ENCODE data around the gene TPD52L1. TPM values are rescaled to one million over a fixed set of nuclear protein-coding genes. Genes with fewer than 3 reads are reported as not detected.

Gene TPD52L1
- total and polyA plus RNA-seq, 2 of the 13 experiments (the other 11 are each of a cell fraction or from before 2014, with no cell fraction given), result 0.49 to 0.53 TPM

DNA sequence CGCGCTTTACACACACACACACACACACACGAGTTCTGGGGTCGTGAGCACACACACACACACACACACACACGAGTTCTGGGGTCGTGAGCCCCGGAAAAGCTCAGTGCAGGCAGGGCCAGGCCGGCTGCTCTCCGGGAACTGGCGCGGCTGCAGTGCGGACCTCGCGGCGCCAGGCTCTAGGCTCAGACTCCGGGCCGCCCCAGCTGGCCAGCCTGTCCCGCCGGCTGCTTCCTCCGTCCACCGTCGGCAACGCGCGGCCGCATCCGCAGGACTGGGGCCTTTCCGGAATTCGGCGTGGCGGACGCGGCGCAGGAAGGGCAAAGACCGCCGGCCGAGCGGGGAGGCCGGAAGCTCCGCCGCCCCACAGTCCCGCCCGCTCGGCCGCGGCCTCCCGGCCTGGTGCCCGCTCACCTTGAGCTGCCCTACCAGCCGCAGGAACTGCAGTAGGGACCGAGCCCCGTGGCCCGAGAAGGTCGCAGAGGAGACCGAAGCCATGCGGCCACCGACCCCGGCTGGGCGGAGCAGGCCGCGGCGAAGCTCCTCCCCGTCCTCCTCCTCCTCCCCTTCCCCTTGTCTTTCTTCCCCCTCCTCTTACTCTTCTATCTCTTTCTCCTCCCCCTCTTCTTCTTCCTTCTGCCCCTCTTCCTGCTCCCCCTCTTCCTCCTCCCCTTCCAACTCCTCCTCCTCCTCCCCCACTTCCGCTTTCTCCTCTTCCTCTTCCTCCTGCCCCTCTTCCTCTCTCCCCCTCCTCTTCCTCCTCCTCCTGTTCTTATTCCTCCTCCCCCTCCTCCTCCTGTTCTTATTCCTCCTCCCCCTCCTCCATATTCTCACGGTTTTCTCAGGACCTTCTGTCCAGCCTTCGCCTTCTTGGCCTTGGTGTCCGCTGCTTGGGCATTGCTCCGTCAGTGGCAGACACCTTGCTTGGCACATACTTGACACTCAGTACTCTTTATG lies 148.1 kb downstream of the TPD52L1 start, which contains the start of gene HDDC2 (continued):
- TF ChIP-seq, protein P1, sequence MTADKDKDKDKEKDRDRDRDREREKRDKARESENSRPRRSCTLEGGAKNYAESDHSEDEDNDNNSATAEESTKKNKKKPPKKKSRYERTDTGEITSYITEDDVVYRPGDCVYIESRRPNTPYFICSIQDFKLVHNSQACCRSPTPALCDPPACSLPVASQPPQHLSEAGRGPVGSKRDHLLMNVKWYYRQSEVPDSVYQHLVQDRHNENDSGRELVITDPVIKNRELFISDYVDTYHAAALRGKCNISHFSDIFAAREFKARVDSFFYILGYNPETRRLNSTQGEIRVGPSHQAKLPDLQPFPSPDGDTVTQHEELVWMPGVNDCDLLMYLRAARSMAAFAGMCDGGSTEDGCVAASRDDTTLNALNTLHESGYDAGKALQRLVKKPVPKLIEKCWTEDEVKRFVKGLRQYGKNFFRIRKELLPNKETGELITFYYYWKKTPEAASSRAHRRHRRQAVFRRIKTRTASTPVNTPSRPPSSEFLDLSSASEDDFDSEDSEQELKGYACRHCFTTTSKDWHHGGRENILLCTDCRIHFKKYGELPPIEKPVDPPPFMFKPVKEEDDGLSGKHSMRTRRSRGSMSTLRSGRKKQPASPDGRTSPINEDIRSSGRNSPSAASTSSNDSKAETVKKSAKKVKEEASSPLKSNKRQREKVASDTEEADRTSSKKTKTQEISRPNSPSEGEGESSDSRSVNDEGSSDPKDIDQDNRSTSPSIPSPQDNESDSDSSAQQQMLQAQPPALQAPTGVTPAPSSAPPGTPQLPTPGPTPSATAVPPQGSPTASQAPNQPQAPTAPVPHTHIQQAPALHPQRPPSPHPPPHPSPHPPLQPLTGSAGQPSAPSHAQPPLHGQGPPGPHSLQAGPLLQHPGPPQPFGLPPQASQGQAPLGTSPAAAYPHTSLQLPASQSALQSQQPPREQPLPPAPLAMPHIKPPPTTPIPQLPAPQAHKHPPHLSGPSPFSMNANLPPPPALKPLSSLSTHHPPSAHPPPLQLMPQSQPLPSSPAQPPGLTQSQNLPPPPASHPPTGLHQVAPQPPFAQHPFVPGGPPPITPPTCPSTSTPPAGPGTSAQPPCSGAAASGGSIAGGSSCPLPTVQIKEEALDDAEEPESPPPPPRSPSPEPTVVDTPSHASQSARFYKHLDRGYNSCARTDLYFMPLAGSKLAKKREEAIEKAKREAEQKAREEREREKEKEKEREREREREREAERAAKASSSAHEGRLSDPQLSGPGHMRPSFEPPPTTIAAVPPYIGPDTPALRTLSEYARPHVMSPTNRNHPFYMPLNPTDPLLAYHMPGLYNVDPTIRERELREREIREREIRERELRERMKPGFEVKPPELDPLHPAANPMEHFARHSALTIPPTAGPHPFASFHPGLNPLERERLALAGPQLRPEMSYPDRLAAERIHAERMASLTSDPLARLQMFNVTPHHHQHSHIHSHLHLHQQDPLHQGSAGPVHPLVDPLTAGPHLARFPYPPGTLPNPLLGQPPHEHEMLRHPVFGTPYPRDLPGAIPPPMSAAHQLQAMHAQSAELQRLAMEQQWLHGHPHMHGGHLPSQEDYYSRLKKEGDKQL (CRISPR knock-in tag; IDR thresholded peaks at IDR 0.05; ENCODE audit: low read depth), result 0 out of 2 replicates have a peak, but pooled peaks have one; percentile 31
- TF ChIP-seq ZNF788 (CRISPR knock-in tag; IDR thresholded peaks at IDR 0.05; ENCODE audit: borderline replicate concordance), result peak; percentile 99
- TF ChIP-seq MEF2D (CRISPR knock-in tag; IDR thresholded peaks at IDR 0.05), result 0 out of 2 replicates have a peak, but pooled peaks have one; percentile 26
- no peak for TF ChIP-seq MIER2 (CRISPR knock-in tag; IDR thresholded peaks at IDR 0.05)
- TF ChIP-seq, protein P2, sequence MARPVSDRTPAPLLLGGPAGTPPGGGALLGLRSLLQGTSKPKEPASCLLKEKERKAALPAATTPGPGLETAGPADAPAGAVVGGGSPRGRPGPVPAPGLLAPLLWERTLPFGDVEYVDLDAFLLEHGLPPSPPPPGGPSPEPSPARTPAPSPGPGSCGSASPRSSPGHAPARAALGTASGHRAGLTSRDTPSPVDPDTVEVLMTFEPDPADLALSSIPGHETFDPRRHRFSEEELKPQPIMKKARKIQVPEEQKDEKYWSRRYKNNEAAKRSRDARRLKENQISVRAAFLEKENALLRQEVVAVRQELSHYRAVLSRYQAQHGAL (CRISPR knock-in tag; IDR thresholded peaks at IDR 0.05; ENCODE audit: not compliant biosample characterization), result peak; percentile 93
- TF ChIP-seq, protein P3, sequence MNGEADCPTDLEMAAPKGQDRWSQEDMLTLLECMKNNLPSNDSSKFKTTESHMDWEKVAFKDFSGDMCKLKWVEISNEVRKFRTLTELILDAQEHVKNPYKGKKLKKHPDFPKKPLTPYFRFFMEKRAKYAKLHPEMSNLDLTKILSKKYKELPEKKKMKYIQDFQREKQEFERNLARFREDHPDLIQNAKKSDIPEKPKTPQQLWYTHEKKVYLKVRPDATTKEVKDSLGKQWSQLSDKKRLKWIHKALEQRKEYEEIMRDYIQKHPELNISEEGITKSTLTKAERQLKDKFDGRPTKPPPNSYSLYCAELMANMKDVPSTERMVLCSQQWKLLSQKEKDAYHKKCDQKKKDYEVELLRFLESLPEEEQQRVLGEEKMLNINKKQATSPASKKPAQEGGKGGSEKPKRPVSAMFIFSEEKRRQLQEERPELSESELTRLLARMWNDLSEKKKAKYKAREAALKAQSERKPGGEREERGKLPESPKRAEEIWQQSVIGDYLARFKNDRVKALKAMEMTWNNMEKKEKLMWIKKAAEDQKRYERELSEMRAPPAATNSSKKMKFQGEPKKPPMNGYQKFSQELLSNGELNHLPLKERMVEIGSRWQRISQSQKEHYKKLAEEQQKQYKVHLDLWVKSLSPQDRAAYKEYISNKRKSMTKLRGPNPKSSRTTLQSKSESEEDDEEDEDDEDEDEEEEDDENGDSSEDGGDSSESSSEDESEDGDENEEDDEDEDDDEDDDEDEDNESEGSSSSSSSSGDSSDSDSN (CRISPR knock-in tag; IDR thresholded peaks at IDR 0.05), result peak; percentile 100
- TF ChIP-seq GFI1 (CRISPR knock-in tag; IDR thresholded peaks at IDR 0.05; ENCODE audit: borderline replicate concordance), result peak; percentile 59; the same call in 1 of the 2 replicates
- 0 out of 2 replicates have a peak, but pooled peaks have one; percentile 71 for TF ChIP-seq ZNF30 (CRISPR knock-in tag; IDR thresholded peaks at IDR 0.05)
- no peak for TF ChIP-seq ZNF619 (CRISPR knock-in tag; IDR thresholded peaks at IDR 0.05)
- no peak; the same call in 1 of the 2 replicates for TF ChIP-seq SOX13 (IDR thresholded peaks at IDR 0.05)
- peak in 1 of 2 experiments; percentile 60; a peak in 1 of 4 replicates for TF ChIP-seq SOX13 (CRISPR knock-in tag; conservative IDR thresholded peaks at IDR 0.05 in 1 of 2, IDR thresholded peaks at IDR 0.05 in 1 of 2)
- TF ChIP-seq ELF3 (CRISPR knock-in tag; IDR thresholded peaks at IDR 0.05), result peak; percentile 95
- TF ChIP-seq, protein P4, sequence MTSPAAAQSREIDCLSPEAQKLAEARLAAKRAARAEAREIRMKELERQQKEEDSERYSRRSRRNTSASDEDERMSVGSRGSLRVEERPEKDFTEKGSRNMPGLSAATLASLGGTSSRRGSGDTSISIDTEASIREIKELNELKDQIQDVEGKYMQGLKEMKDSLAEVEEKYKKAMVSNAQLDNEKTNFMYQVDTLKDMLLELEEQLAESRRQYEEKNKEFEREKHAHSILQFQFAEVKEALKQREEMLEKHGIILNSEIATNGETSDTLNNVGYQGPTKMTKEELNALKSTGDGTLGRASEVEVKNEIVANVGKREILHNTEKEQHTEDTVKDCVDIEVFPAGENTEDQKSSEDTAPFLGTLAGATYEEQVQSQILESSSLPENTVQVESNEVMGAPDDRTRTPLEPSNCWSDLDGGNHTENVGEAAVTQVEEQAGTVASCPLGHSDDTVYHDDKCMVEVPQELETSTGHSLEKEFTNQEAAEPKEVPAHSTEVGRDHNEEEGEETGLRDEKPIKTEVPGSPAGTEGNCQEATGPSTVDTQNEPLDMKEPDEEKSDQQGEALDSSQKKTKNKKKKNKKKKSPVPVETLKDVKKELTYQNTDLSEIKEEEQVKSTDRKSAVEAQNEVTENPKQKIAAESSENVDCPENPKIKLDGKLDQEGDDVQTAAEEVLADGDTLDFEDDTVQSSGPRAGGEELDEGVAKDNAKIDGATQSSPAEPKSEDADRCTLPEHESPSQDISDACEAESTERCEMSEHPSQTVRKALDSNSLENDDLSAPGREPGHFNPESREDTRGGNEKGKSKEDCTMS (CRISPR knock-in tag; conservative IDR thresholded peaks at IDR 0.05), result no peak
- TF ChIP-seq, protein P5, sequence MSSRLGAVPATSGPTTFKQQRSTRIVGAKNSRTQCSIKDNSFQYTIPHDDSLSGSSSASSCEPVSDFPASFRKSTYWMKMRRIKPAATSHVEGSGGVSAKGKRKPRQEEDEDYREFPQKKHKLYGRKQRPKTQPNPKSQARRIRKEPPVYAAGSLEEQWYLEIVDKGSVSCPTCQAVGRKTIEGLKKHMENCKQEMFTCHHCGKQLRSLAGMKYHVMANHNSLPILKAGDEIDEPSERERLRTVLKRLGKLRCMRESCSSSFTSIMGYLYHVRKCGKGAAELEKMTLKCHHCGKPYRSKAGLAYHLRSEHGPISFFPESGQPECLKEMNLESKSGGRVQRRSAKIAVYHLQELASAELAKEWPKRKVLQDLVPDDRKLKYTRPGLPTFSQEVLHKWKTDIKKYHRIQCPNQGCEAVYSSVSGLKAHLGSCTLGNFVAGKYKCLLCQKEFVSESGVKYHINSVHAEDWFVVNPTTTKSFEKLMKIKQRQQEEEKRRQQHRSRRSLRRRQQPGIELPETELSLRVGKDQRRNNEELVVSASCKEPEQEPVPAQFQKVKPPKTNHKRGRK (CRISPR knock-in tag; IDR thresholded peaks at IDR 0.05), result peak; percentile 98
